ENCODE measurements around the gene TMEM179. TPM values are rescaled to one million over a fixed set of nuclear protein-coding genes. Genes with fewer than 3 reads are reported as not detected.

Gene TMEM179
- total RNA-seq, 2 donors from 2014 or later = 8.2 to 15.7 TPM

DNA sequence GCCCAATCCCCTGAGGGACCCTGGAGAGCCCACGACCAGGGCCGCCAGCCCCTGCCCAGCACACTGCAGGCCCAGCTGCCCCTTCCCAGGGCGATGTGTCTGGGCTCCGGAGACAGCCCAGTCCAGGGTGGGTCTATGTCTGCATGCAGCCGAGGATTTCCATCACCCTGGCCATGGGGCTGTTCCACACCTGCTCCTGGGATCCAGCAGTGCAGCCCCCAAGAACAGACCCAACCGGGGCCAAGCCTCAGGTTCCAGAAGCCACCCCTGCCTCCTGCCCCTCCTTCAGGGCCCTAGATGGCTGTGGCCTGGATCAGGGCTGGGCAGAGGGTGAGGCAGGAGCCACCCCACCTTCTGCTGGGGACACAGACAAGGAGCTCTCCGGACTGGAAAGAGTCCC, 13.5 kb downstream of the TMEM179 start:
- H3K4me3 Mint-ChIP-seq = no peak overlapping the region
- Histone ChIP-seq H3K9me3 (ENCODE audit: control insufficient read depth, low read length) (no peaks in the 10 kb centered on the region), H3K9ac (ENCODE audit: extremely low read depth, low read length, poor library complexity, severe bottlenecking) (no peak overlapping the region), H3K4me1 (ENCODE audit: control insufficient read depth, insufficient read depth, low read length) (no peaks in the 10 kb centered on the region), H3K36me3 (ENCODE audit: control insufficient read depth, insufficient read depth, low read length) (no peaks in the 10 kb centered on the region), H3K4me3 (ENCODE audit: low read length) (no peak overlapping the region), H3K27ac (ENCODE audit: low read depth, low read length) (no peak overlapping the region), H3K27me3 (ENCODE audit: control insufficient read depth, insufficient read depth, low read length, poor library complexity, severe bottlenecking) (no peaks in the 10 kb centered on the region)
- no peak for TF ChIP-seq CTCF (conservative IDR thresholded peaks at IDR 0.05)
- H3K9me3 Mint-ChIP-seq = no peaks in the 10 kb centered on the region
- WGBS, 2 experiments (ENCODE audit: insufficient coverage in 1 of 2, insufficient read length in 1 of 2) = 82 to 86% methylated on average over 2 to 7 of the region's 7 CpGs
- H3K27me3 Mint-ChIP-seq (ENCODE audit: insufficient read depth) = no peaks in the 10 kb centered on the region
- H3K27ac Mint-ChIP-seq = no peak overlapping the region
- no peaks in the 10 kb centered on the region for H3K4me1 Mint-ChIP-seq
- no peaks in the 10 kb centered on the region for H3K36me3 Mint-ChIP-seq (ENCODE audit: low read depth)
- no peak for DNase-seq

DNA sequence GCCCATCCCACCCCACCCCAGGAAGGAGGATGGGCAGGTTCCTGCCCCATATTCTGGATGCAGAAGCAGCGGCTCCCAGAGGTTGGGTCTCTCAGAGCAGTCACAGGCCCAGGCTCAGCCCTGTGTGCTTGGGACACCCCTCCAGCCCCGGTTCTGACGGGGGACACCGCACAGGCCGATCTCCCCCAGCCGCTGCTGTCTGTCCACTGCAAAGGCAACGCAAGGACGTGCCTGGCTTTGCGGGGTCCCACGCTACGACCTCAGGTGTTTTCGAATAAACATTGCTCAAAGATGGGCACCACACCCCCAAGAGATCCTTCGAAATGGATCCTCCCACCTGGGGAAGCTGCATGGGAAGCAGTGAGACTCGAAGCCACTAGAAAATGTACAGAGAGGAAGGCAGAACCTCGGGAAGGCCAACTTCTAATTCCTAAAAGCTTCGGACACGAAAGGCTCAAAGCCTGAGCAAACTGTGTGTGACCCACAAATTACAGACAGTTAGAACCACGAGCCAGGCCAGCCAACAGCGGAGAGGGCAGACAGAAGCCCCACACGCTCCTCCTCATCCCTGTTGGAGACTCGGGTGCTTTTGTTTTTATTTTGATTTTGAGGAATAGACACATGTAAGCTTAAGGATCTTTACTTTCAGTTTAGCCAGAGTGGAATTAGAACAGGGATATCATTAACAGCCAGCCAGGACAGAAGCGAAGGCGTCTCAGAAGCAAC, 14.2 kb downstream of the TMEM179 start:
- Histone ChIP-seq H3K4me3 (ENCODE audit: low read length) (no peak overlapping the region), H3K36me3 (ENCODE audit: control insufficient read depth, insufficient read depth, low read length) (no peaks in the 10 kb centered on the region), H3K27me3 (ENCODE audit: control insufficient read depth, insufficient read depth, low read length, poor library complexity, severe bottlenecking) (no peaks in the 10 kb centered on the region), H3K9me3 (ENCODE audit: control insufficient read depth, low read length) (no peaks in the 10 kb centered on the region), H3K4me1 (ENCODE audit: control insufficient read depth, insufficient read depth, low read length) (no peaks in the 10 kb centered on the region), H3K9ac (ENCODE audit: extremely low read depth, low read length, poor library complexity, severe bottlenecking) (no peak overlapping the region), H3K27ac (ENCODE audit: low read depth, low read length) (no peak overlapping the region)
- Mint-ChIP-seq H3K4me3 (no peak overlapping the region), H3K4me1 (no peaks in the 10 kb centered on the region), H3K27ac (no peak overlapping the region), H3K36me3 (ENCODE audit: low read depth) (no peaks in the 10 kb centered on the region), H3K9me3 (no peaks in the 10 kb centered on the region), H3K27me3 (ENCODE audit: insufficient read depth) (no peaks in the 10 kb centered on the region)
- TF ChIP-seq CTCF (conservative IDR thresholded peaks at IDR 0.05) = no peak
- 90 to 91% methylated on average over 15 to 23 of the region's 23 CpGs for WGBS, 2 experiments (ENCODE audit: insufficient coverage in 1 of 2, insufficient read length in 1 of 2)
- DNase-seq = no peak

DNA sequence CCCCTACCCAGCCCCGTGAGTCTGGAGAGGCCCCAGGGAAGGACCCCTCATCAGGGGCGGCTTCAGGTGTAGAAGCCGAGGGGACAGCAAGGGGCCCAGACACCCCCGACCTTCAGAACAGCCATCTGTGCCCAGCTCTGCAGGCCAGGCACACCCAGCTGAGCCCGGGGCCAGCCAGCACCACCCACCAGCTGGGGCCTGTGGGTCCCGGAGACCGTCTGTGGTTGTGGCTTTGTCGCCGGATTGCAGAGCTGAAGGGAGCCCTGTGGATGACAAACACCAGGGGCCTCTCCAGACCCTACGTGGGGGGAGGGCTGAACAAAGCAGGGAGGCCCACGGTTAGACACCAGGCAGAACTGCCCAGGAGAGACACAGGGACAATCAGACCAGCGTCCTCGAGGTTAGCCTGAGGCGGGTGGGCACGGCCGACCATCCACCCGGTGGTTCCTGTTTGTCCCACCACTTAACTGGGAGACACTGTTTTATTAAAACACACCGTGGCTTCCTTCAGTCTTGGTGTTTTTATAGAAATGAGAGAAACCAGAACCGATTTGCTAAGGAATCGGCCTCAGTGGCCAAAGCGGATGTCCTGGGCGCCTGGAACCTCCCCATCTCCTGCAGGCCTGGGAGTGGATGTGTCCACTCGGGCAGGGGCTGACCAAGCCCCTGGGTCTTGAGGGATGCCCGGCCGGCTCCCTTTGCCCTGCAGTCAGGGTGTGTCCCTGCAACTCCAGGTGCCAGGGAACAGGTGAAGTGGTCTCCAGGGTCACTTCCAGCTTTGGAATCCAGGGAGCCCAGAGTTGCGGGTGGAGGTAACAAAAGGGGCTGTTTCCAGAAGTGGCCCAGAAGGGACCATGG, 15.0 kb downstream of the TMEM179 start:
- H3K27ac Mint-ChIP-seq = no peak overlapping the region
- no peaks in the 10 kb centered on the region for H3K4me1 ChIP-seq (ENCODE audit: control insufficient read depth, insufficient read depth, low read length)
- no peaks in the 10 kb centered on the region for H3K27me3 Mint-ChIP-seq (ENCODE audit: insufficient read depth)
- no peak overlapping the region for H3K27ac ChIP-seq (ENCODE audit: low read depth, low read length)
- WGBS, 2 experiments (ENCODE audit: insufficient coverage in 1 of 2, insufficient read length in 1 of 2) = 89 to 92% methylated on average over 16 to 26 of the region's 26 CpGs
- no peaks in the 10 kb centered on the region for H3K9me3 ChIP-seq (ENCODE audit: control insufficient read depth, low read length)
- no peaks in the 10 kb centered on the region for H3K4me1 Mint-ChIP-seq
- H3K4me3 Mint-ChIP-seq = no peak overlapping the region
- no peak overlapping the region for H3K9ac ChIP-seq (ENCODE audit: extremely low read depth, low read length, poor library complexity, severe bottlenecking)
- H3K36me3 Mint-ChIP-seq (ENCODE audit: low read depth) = no peaks in the 10 kb centered on the region
- no peaks in the 10 kb centered on the region for H3K36me3 ChIP-seq (ENCODE audit: control insufficient read depth, insufficient read depth, low read length)
- no peaks in the 10 kb centered on the region for H3K9me3 Mint-ChIP-seq
- TF ChIP-seq CTCF (conservative IDR thresholded peaks at IDR 0.05) = no peak
- no peak for DNase-seq
- H3K4me3 ChIP-seq (ENCODE audit: low read length) = no peak overlapping the region
- H3K27me3 ChIP-seq (ENCODE audit: control insufficient read depth, insufficient read depth, low read length, poor library complexity, severe bottlenecking) = no peaks in the 10 kb centered on the region
